HCT116 (cell line): ENCODE measurements around the gene ANKRD60. TPM values are rescaled to one million over a fixed set of nuclear protein-coding genes. Genes with fewer than 3 reads are reported as not detected.

Experiments used
- ATAC-seq: fragments of 200-7000 bp; cut with Tn5 transposase; 2 replicates; pipeline ENCODE4 v1.9.1; 2020; ENCODE audit warnings: mild to moderate bottlenecking, moderate library complexity
- BruUV-seq: library from RNA; stranded (reverse); fragments of 400-500 nt; replicated peaks from 2 replicates; lab custom pipeline; 2021; lab: Mats Ljungman, UMichigan
- CTCF ChIA-PET: fragments of 300-600 bp; sonication (Branson Sonifier 250); formaldehyde crosslinking; loops from one replicate; lab custom pipeline; 2021; ENCODE audit warnings: antibody characterized with exemption; lab: Charles Lee
- POLR2A ChIA-PET: fragments of 300-600, 350-600 bp; sonication (Branson Sonifier 250); formaldehyde crosslinking; loops from one replicate; lab custom pipeline; 2021; ENCODE audit warnings: antibody characterized with exemption; lab: Charles Lee
- RAD21 ChIA-PET, 2 experiments: fragments of 300-600 bp; sonication (Branson Sonifier 250); formaldehyde crosslinking; loops; one replicate each; lab custom pipeline; 2023; ENCODE audit warnings: low total read pairs in 2 of 2; ENCODE audit not compliant: uncharacterized antibody in 2 of 2, unreplicated experiment in 2 of 2, low non-redundant PET in 1 of 2; lab: Charles Lee
- DNase-seq: peaks from one replicate; pipeline ENCODE4 v3.0.0-alpha.2; 2010; ENCODE audit warnings: low read depth, low spot score
- H2AFZ ChIP-seq: fragments of 200-600 bp; shearing (Covaris generic), sonication (generic); 2 replicates; pipeline ENCODE4 v1.6.1; 2017; ENCODE audit warnings: low read depth, mixed run types, mixed read lengths, antibody characterized with exemption, low read length; ENCODE audit not compliant: poor library complexity, severe bottlenecking
- H3K27ac ChIP-seq: 2 replicates; pipeline ENCODE4 v1.5.1; 2012; ENCODE audit warnings: low read depth, low read length
- H3K27me3 ChIP-seq: fragments of 200-600 bp; sonication (generic); 2 replicates; pipeline ENCODE4 v1.6.1; 2016; ENCODE audit warnings: mixed run types, low read length, mixed read lengths; ENCODE audit not compliant: insufficient read depth
- H3K36me3 ChIP-seq, 2 experiments: fragments of 200-500 bp in 1 of 2; fragments of 200-600 bp in 1 of 2; sonication (Bioruptor generic) in 1 of 2; sonication (generic) in 1 of 2; 2 replicates each; pipeline versions ENCODE4 v1.5.1 to v1.6.1; 2014 to 2016; ENCODE audit warnings: low read length in 2 of 2, inconsistent platforms in 1 of 2, mixed read lengths in 1 of 2, mixed run types in 1 of 2; ENCODE audit not compliant: insufficient read depth in 2 of 2, control insufficient read depth in 1 of 2
- H3K4me1 ChIP-seq, 2 experiments: fragments of 200-600 bp in 1 of 2; sonication (generic) in 1 of 2; 2 replicates each; pipeline versions ENCODE4 v1.5.1 to v1.6.1; 2012 to 2017; ENCODE audit warnings: low read length in 2 of 2, inconsistent platforms in 1 of 2, mild to moderate bottlenecking in 1 of 2, mixed read lengths in 1 of 2, mixed run types in 1 of 2, moderate library complexity in 1 of 2; ENCODE audit not compliant: insufficient read depth in 2 of 2, control insufficient read depth in 1 of 2
- H3K4me2 ChIP-seq: fragments of 200-600 bp; sonication (generic); 2 replicates; pipeline ENCODE4 v1.6.1; 2017; ENCODE audit warnings: mixed run types, low read length, mixed read lengths
- H3K4me3 ChIP-seq, 2 experiments: fragments of 200-600 bp in 1 of 2; sonication (generic) in 1 of 2; replicated peaks in 1 of 2; 2 replicates each; pipeline ENCODE4 v1.5.1; 2011 to 2016; ENCODE audit warnings: low read length in 2 of 2, control low read depth in 1 of 2, low read depth in 1 of 2, mild to moderate bottlenecking in 1 of 2, mixed read lengths in 1 of 2, mixed run types in 1 of 2
- H3K79me2 ChIP-seq: fragments of 200-600 bp; sonication (generic); 2 replicates; pipeline ENCODE4 v1.6.1; 2017; ENCODE audit warnings: mild to moderate bottlenecking, mixed run types, low read length, moderate library complexity, mixed read lengths; ENCODE audit not compliant: insufficient read depth
- H3K9ac ChIP-seq: fragments of 200-600 bp; sonication (generic); 2 replicates; pipeline ENCODE4 v1.6.1; 2016; ENCODE audit warnings: low read length, mixed read lengths
- H3K9me2 ChIP-seq: fragments of 200-600 bp; sonication (generic), shearing (Covaris generic); 2 replicates; pipeline ENCODE4 v1.6.1; 2017; ENCODE audit warnings: mixed run types, mild to moderate bottlenecking, moderate library complexity; ENCODE audit not compliant: insufficient read depth
- H3K9me3 ChIP-seq, 2 experiments: fragments of 200-500 bp in 1 of 2; fragments of 200-600 bp in 1 of 2; sonication (Bioruptor generic) in 1 of 2; sonication (generic) in 1 of 2; 2 replicates each; pipeline ENCODE4 v1.6.1; 2014 to 2017; ENCODE audit warnings: low read length in 2 of 2, mixed read lengths in 2 of 2, inconsistent platforms in 1 of 2, low read depth in 1 of 2, mild to moderate bottlenecking in 1 of 2, mixed run types in 1 of 2, moderate library complexity in 1 of 2; ENCODE audit not compliant: control insufficient read depth in 1 of 2, insufficient read depth in 1 of 2
- H4K20me1 ChIP-seq: fragments of 200-600 bp; sonication (generic), shearing (Covaris generic); 2 replicates; pipeline ENCODE4 v1.6.1; 2017; ENCODE audit warnings: mixed run types, mild to moderate bottlenecking, moderate library complexity; ENCODE audit not compliant: insufficient read depth
- CBX3 ChIP-seq: IDR thresholded peaks from 2 replicates; pipeline ENCODE4 v1.6.1; 2012; ENCODE audit warnings: low read depth
- EGR1 ChIP-seq: IDR thresholded peaks from 2 replicates; pipeline ENCODE4 v1.6.1; 2012; ENCODE audit warnings: low read depth
- ELF1 ChIP-seq: IDR thresholded peaks from 2 replicates; pipeline ENCODE4 v1.6.1; 2012; ENCODE audit warnings: low read depth, borderline replicate concordance
- SIN3A ChIP-seq: IDR thresholded peaks from 2 replicates; pipeline ENCODE4 v1.6.1; 2012; ENCODE audit warnings: low read depth
- intact Hi-C: fragments of 100-400 bp; cut with micrococcal nuclease; formaldehyde crosslinking; loops from 2 replicates; pipeline ENCODE4 v1.10.0; 2022
- total RNA-seq: library from RNA; stranded (reverse); gene quantifications from one replicate; pipeline ENCODE4 v1.2.1, GENCODE V29; 2021; ENCODE audit not compliant: unreplicated experiment

ANKRD60 gene
- total RNA-seq, 1 experiment from 2014 or later: not detected

GRCh38 chr20:58219342-58219700, 9.1 kb downstream of the ANKRD60 start:
- Histone ChIP-seq H3K79me2 (no peaks in the 10 kb centered on the region), H3K9me2 (no peaks in the 10 kb centered on the region), H3K4me1 (peaks cover 0 to 5% of the 10 kb centered on the region in 2 experiments; a peak in 1 of 4 replicates), H3K9me3 (peaks cover 0 to 3% of the 10 kb centered on the region in 2 experiments; a peak in 1 of 4 replicates), H2AFZ (no peak overlapping the region), H3K9ac (no peak overlapping the region), H3K27ac (no peak overlapping the region), H3K36me3 (no peaks in the 10 kb centered on the region), H3K27me3 (0 out of 2 replicates have a peak, but pooled peaks cover 16% of the 10 kb centered on the region), H4K20me1 (no peaks in the 10 kb centered on the region), H3K4me2 (no peak overlapping the region), H3K4me3 (no peak overlapping the region)
- RAD21 ChIA-PET: no interaction called here
- intact Hi-C loops: no loop called here
- DNase-seq (no peak), ATAC-seq (no peak)
- no TSS peak for BruUV-seq
- CTCF ChIA-PET: no interaction called here
- POLR2A ChIA-PET: no interaction called here
- no peak for TF ChIP-seq EGR1
- TF ChIP-seq SIN3A: no peak

GRCh38 chr20:58218665-58219341, 9.7 kb downstream of the ANKRD60 start:
- H3K9ac ChIP-seq: no peak overlapping the region
- ATAC-seq (no peak), DNase-seq (no peak)
- no peak overlapping the region for H3K4me3 ChIP-seq
- H3K9me3 ChIP-seq: peaks cover 0 to 3% of the 10 kb centered on the region in 2 experiments; a peak in 1 of 4 replicates
- H3K79me2 ChIP-seq: no peaks in the 10 kb centered on the region
- CTCF ChIA-PET: no interaction called here
- no peaks in the 10 kb centered on the region for H4K20me1 ChIP-seq
- BruUV-seq: no TSS peak
- H3K36me3 ChIP-seq: no peaks in the 10 kb centered on the region
- no peak overlapping the region for H2AFZ ChIP-seq
- RAD21 ChIA-PET: no interaction called here
- no peaks in the 10 kb centered on the region for H3K9me2 ChIP-seq
- intact Hi-C loops: no loop called here
- POLR2A ChIA-PET: no interaction called here
- no peak for TF ChIP-seq ELF1
- 0 out of 2 replicates have a peak, but pooled peaks have one; percentile 24 for TF ChIP-seq CBX3
- H3K27me3 ChIP-seq: 0 out of 2 replicates have a peak, but pooled peaks cover 16% of the 10 kb centered on the region
- H3K4me2 ChIP-seq: no peak overlapping the region
- 0 out of 4 replicates have a peak, but pooled peaks cover 0 to under 1% of the 10 kb centered on the region in 2 experiments for H3K4me1 ChIP-seq
- H3K27ac ChIP-seq: no peak overlapping the region
